Measurements from ENCODE around the gene CYTH1.
"Not testable (repeated sequence)": the region's sequence is repeated elsewhere in the genome, so short reads cannot be mapped to it uniquely, and the experiment has no call there.

CYTH1 gene

GRCh38 chr17:78687125-78687524 is 94.9 kb downstream of the CYTH1 start:
- DNase-seq = no peak

- no peak for DNase-seq
Measured at GRCh38 chr17:78684026-78684425, 98.0 kb downstream of the CYTH1 start.

- no peak for DNase-seq
Measured at GRCh38 chr17:78683408-78683961, 98.6 kb downstream of the CYTH1 start.

GRCh38 chr17:78682363-78682762 is 99.7 kb downstream of the CYTH1 start:
- DNase-seq = no peak

- DNase-seq = no peak
Measured at GRCh38 chr17:78680436-78680835, 101.6 kb downstream of the CYTH1 start.

GRCh38 chr17:78679495-78680395 is 102.3 kb downstream of the CYTH1 start:
- no peak for DNase-seq

GRCh38 chr17:78678711-78679110 is 103.4 kb downstream of the CYTH1 start:
- no peak for DNase-seq

- no peak for DNase-seq
Measured at GRCh38 chr17:78678222-78678557, 103.9 kb downstream of the CYTH1 start.

GRCh38 chr17:78677303-78678221 is 104.5 kb downstream of the CYTH1 start:
- DNase-seq = no peak

- DNase-seq = no peak
Measured at GRCh38 chr17:78676412-78677302, 105.4 kb downstream of the CYTH1 start.

- no peak for DNase-seq
Measured at GRCh38 chr17:78675836-78676235, 106.2 kb downstream of the CYTH1 start.

- no peak for DNase-seq
Measured at GRCh38 chr17:78675316-78675616, 106.8 kb downstream of the CYTH1 start.

GRCh38 chr17:78674595-78675315 is 107.3 kb downstream of the CYTH1 start:
- no peak for DNase-seq

- no peak for DNase-seq
Measured at GRCh38 chr17:78674156-78674555, 107.9 kb downstream of the CYTH1 start.

- no peak for DNase-seq
Measured at GRCh38 chr17:78673395-78673794, 108.7 kb downstream of the CYTH1 start.

- no peak for DNase-seq
Measured at GRCh38 chr17:78672871-78673371, 109.2 kb downstream of the CYTH1 start.

- no peak for DNase-seq
Measured at GRCh38 chr17:78672005-78672404, 110.1 kb downstream of the CYTH1 start.

- DNase-seq = not testable (repeated sequence)
Measured at GRCh38 chr17:78671726-78672001, 110.4 kb downstream of the CYTH1 start.

GRCh38 chr17:78670850-78671725 is 111.0 kb downstream of the CYTH1 start:
- DNase-seq = no peak

GRCh38 chr17:78669975-78670518 is 112.0 kb downstream of the CYTH1 start:
- DNase-seq = no peak
